ENCODE measurements around the gene ZDHHC21.

- TF ChIP-seq POLR2A (IDR thresholded peaks at IDR 0.05), result no peak
- no peak for TF ChIP-seq CTCF (IDR thresholded peaks at IDR 0.05)
Measured at GRCh38 chr9:14573319-14573718, 119.9 kb downstream of the ZDHHC21 start.
